Tibial nerve (tissue), 4 donors: ENCODE data around the gene NEB.

Experiments used
- EP300 ChIP-seq, 2 donors: sonication (generic); formaldehyde crosslinking; IDR thresholded peaks; one replicate each; pipeline ENCODE4 v1.6.1; 2017; ENCODE audit warnings: antibody characterized with exemption in 2 of 2, mild to moderate bottlenecking in 1 of 2
- POLR2A ChIP-seq, 2 donors: fragments of 450-650 bp; IDR thresholded peaks; one replicate each; pipeline ENCODE4 v1.6.1; 2017; ENCODE audit warnings: antibody characterized with exemption in 2 of 2, mild to moderate bottlenecking in 2 of 2, moderate library complexity in 2 of 2
- TF ChIP-seq, protein P1 (sequence below), 5 experiments: fragments of 200-600 bp in 3 of 5; fragments of 450-650 bp in 2 of 5; sonication (generic) in 3 of 5; IDR thresholded peaks; one replicate each; pipeline ENCODE4 v1.5.1; 2016 to 2019; ENCODE audit warnings: antibody characterized with exemption in 5 of 5, mild to moderate bottlenecking in 3 of 5, moderate library complexity in 2 of 5

GRCh38 chr2:151576080-151576479 is 158.2 kb downstream of the NEB start:
- TF ChIP-seq, protein P1, sequence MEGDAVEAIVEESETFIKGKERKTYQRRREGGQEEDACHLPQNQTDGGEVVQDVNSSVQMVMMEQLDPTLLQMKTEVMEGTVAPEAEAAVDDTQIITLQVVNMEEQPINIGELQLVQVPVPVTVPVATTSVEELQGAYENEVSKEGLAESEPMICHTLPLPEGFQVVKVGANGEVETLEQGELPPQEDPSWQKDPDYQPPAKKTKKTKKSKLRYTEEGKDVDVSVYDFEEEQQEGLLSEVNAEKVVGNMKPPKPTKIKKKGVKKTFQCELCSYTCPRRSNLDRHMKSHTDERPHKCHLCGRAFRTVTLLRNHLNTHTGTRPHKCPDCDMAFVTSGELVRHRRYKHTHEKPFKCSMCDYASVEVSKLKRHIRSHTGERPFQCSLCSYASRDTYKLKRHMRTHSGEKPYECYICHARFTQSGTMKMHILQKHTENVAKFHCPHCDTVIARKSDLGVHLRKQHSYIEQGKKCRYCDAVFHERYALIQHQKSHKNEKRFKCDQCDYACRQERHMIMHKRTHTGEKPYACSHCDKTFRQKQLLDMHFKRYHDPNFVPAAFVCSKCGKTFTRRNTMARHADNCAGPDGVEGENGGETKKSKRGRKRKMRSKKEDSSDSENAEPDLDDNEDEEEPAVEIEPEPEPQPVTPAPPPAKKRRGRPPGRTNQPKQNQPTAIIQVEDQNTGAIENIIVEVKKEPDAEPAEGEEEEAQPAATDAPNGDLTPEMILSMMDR (IDR thresholded peaks at IDR 0.05): no peak
- TF ChIP-seq EP300 (IDR thresholded peaks at IDR 0.05) (no peak), POLR2A (IDR thresholded peaks at IDR 0.05) (no peak)
